ENCODE results near the gene DIDO1.

DNA sequence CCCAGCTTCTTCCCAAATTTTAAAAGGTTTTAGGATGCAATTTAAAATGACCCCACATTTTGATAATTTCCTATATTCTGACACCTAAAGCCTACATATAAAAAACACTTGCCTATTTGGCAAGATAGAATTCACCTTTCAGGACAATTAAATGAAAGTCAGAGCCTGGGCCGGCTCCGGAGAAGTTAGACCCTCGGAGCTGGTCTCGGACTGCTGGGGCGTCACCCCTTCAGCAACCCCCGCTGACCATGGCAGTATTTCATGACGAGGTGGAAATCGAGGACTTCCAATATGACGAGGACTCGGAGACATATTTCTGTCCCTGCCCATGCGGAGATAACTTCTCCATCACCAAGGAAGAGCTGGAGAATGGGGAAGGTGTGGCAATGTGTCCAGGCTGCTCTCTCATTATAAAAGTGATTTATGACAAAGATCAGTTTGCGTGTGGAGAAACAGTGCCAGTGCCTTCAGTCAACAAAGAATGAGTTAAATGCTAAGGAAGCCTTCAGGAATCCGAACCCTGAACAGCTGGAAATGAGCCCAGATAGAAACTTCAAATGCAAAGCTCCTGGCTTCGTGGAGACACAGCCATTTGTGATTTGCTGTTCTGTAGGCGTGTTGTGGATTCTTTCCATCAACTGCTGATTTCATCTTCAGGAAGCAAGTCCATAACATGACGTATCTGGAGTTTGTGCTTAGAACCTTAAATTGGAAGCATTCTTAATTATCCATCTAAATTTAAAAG, 80.7 kb downstream of the DIDO1 start:
- TF ChIP-seq, protein P1, sequence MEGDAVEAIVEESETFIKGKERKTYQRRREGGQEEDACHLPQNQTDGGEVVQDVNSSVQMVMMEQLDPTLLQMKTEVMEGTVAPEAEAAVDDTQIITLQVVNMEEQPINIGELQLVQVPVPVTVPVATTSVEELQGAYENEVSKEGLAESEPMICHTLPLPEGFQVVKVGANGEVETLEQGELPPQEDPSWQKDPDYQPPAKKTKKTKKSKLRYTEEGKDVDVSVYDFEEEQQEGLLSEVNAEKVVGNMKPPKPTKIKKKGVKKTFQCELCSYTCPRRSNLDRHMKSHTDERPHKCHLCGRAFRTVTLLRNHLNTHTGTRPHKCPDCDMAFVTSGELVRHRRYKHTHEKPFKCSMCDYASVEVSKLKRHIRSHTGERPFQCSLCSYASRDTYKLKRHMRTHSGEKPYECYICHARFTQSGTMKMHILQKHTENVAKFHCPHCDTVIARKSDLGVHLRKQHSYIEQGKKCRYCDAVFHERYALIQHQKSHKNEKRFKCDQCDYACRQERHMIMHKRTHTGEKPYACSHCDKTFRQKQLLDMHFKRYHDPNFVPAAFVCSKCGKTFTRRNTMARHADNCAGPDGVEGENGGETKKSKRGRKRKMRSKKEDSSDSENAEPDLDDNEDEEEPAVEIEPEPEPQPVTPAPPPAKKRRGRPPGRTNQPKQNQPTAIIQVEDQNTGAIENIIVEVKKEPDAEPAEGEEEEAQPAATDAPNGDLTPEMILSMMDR (conservative IDR thresholded peaks at IDR 0.05 in 1 of 2, IDR thresholded peaks at IDR 0.05 in 1 of 2; ENCODE audit: extremely low read depth in 1 of 2, insufficient read depth in 1 of 2, low read depth in 1 of 2, low read length in 2 of 2), result no peak
- TF ChIP-seq EZH2 (IDR thresholded peaks at IDR 0.05; ENCODE audit: borderline replicate concordance, low read length), result no peak

All from mammary epithelial cell (primary cell).